H9 (cell line): Measurements from ENCODE around the gene CDC45. TPM values are rescaled to one million over a fixed set of nuclear protein-coding genes. Genes with fewer than 3 reads are reported as not detected.
A peak's percentile ranks its signal among the peaks of the same experiment; 100 is the strongest.

Experiments
- DNase-seq: peaks from one replicate; pipeline ENCODE4 v3.0.0-alpha.2; 2017
- H2AFZ ChIP-seq: one replicate; pipeline ENCODE4 v1.6.1; 2013; ENCODE audit warnings: mild to moderate bottlenecking, low read length, control low read depth, moderate library complexity
- H2AK5ac ChIP-seq: 2 replicates; pipeline ENCODE4 v1.6.1; 2013; ENCODE audit warnings: low read length, control low read depth, mixed read lengths; ENCODE audit not compliant: insufficient read length
- H2BK120ac ChIP-seq: one replicate; pipeline ENCODE4 v1.6.1; 2013; ENCODE audit warnings: low read depth, mild to moderate bottlenecking, low read length, control low read depth, inconsistent platforms; ENCODE audit not compliant: poor library complexity, severe bottlenecking
- H2BK12ac ChIP-seq: 2 replicates; pipeline ENCODE4 v1.6.1; 2013; ENCODE audit warnings: low read length, control low read depth, mixed read lengths, low read depth; ENCODE audit not compliant: insufficient read length
- H2BK15ac ChIP-seq: 2 replicates; pipeline ENCODE4 v1.6.1; 2013; ENCODE audit warnings: low read depth, low read length, control low read depth
- H2BK20ac ChIP-seq: one replicate; pipeline ENCODE4 v1.6.1; 2013; ENCODE audit warnings: low read depth, mild to moderate bottlenecking, low read length, control low read depth, inconsistent platforms; ENCODE audit not compliant: poor library complexity, severe bottlenecking
- H2BK5ac ChIP-seq: 2 replicates; pipeline ENCODE4 v1.6.1; 2013; ENCODE audit warnings: low read length, control low read depth, mixed read lengths; ENCODE audit not compliant: insufficient read length
- H3K14ac ChIP-seq: 2 replicates; pipeline ENCODE4 v1.6.1; 2013; ENCODE audit warnings: low read length, control low read depth; ENCODE audit not compliant: insufficient read depth
- H3K18ac ChIP-seq: 2 replicates; pipeline ENCODE4 v1.6.1; 2013; ENCODE audit warnings: low read depth, mild to moderate bottlenecking, mixed read lengths, low read length, control low read depth; ENCODE audit not compliant: insufficient read length
- H3K23ac ChIP-seq: 2 replicates; pipeline ENCODE4 v1.6.1; 2013; ENCODE audit warnings: low read length, control low read depth, mixed read lengths, low read depth; ENCODE audit not compliant: insufficient read length
- H3K23me2 ChIP-seq: 2 replicates; pipeline ENCODE4 v1.6.1; 2013; ENCODE audit warnings: low read depth, mild to moderate bottlenecking, mixed read lengths, low read length, control low read depth; ENCODE audit not compliant: insufficient read length, poor library complexity, severe bottlenecking
- H3K27ac ChIP-seq: 2 replicates; pipeline ENCODE4 v1.5.1; 2013; ENCODE audit warnings: low read length, control low read depth, mixed read lengths, low read depth; ENCODE audit not compliant: insufficient read length
- H3K27me3 ChIP-seq: 2 replicates; pipeline ENCODE4 v1.6.1; 2013; ENCODE audit warnings: low read length, control low read depth, inconsistent platforms; ENCODE audit not compliant: insufficient read depth
- H3K4ac ChIP-seq: 2 replicates; pipeline ENCODE4 v1.6.1; 2013; ENCODE audit warnings: low read depth, mild to moderate bottlenecking, control low read depth, inconsistent platforms, low read length, moderate library complexity
- H3K4me1 ChIP-seq: 2 replicates; pipeline ENCODE4 v1.6.1; 2013; ENCODE audit warnings: low read length, control low read depth, inconsistent platforms; ENCODE audit not compliant: insufficient read depth
- H3K4me2 ChIP-seq: 2 replicates; pipeline ENCODE4 v1.6.1; 2013; ENCODE audit warnings: low read length, control low read depth, mixed read lengths; ENCODE audit not compliant: insufficient read length, insufficient read depth
- H3K56ac ChIP-seq: 2 replicates; pipeline ENCODE4 v1.6.1; 2013; ENCODE audit warnings: low read depth, mild to moderate bottlenecking, mixed read lengths, low read length, control low read depth; ENCODE audit not compliant: insufficient read length
- H3K79me1 ChIP-seq: 2 replicates; pipeline ENCODE4 v1.6.1; 2013; ENCODE audit warnings: low read depth, mild to moderate bottlenecking, moderate library complexity, low read length, control low read depth, inconsistent platforms; ENCODE audit not compliant: insufficient read depth, poor library complexity, severe bottlenecking
- H3K79me2 ChIP-seq: 2 replicates; pipeline ENCODE4 v1.6.1; 2013; ENCODE audit warnings: low read length, control low read depth, inconsistent platforms; ENCODE audit not compliant: insufficient read depth
- H3K9ac ChIP-seq: 2 replicates; pipeline ENCODE4 v1.6.1; 2013; ENCODE audit warnings: low read length, control low read depth, mixed read lengths; ENCODE audit not compliant: insufficient read length; ENCODE audit errors: extremely low read depth
- H3K9me3 ChIP-seq: one replicate; pipeline ENCODE4 v1.6.1; 2013; ENCODE audit warnings: low read depth, low read length, inconsistent platforms; ENCODE audit not compliant: control insufficient read depth
- H3T11ph ChIP-seq: one replicate; pipeline ENCODE4 v1.6.1; 2013; ENCODE audit warnings: mild to moderate bottlenecking, low read length, control low read depth, inconsistent platforms
- H4K20me1 ChIP-seq: one replicate; pipeline ENCODE4 v1.6.1; 2013; ENCODE audit not compliant: control insufficient read depth, insufficient read length, insufficient read depth
- H4K5ac ChIP-seq: 2 replicates; pipeline ENCODE4 v1.6.1; 2013; ENCODE audit warnings: low read depth, mild to moderate bottlenecking, mixed read lengths, low read length, control low read depth; ENCODE audit not compliant: insufficient read length
- H4K8ac ChIP-seq: replicated peaks from 2 replicates; pipeline ENCODE4 v1.6.1; 2013; ENCODE audit warnings: low read length, control low read depth, mixed read lengths, low read depth; ENCODE audit not compliant: insufficient read length
- H4K91ac ChIP-seq: 2 replicates; pipeline ENCODE4 v1.6.1; 2013; ENCODE audit warnings: low read depth, mild to moderate bottlenecking, moderate library complexity, mixed read lengths, low read length, control low read depth; ENCODE audit not compliant: insufficient read length
- H3K27ac Mint-ChIP-seq, 3 experiments: 2 replicates in 2 of 3; 3 replicates in 1 of 3; pipeline ENCODE4 v1.8.0; 2020 to 2021; ENCODE audit warnings: mixed read lengths in 3 of 3, mild to moderate bottlenecking in 1 of 3, moderate library complexity in 1 of 3
- H3K27me3 Mint-ChIP-seq: 2 replicates; pipeline ENCODE4 v1.8.0; 2021; ENCODE audit warnings: low read depth, mild to moderate bottlenecking, moderate library complexity, mixed read lengths
- H3K36me3 Mint-ChIP-seq, 3 experiments: 2 replicates in 2 of 3; 3 replicates in 1 of 3; pipeline ENCODE4 v1.8.0; 2020 to 2021; ENCODE audit warnings: low read depth in 3 of 3, mixed read lengths in 3 of 3; ENCODE audit not compliant: insufficient read depth in 1 of 3
- H3K4me1 Mint-ChIP-seq, 2 experiments: 2 replicates each; pipeline ENCODE4 v1.8.0; 2020; ENCODE audit warnings: mixed read lengths in 2 of 2
- H3K4me3 Mint-ChIP-seq, 2 experiments: 2 replicates in 1 of 2; 3 replicates in 1 of 2; pipeline ENCODE4 v1.8.0; 2020 to 2021; ENCODE audit warnings: mild to moderate bottlenecking in 2 of 2, mixed read lengths in 2 of 2, moderate library complexity in 1 of 2
- H3K9me3 Mint-ChIP-seq, 2 experiments: 2 replicates in 1 of 2; 3 replicates in 1 of 2; pipeline ENCODE4 v1.8.0; 2020; ENCODE audit warnings: mild to moderate bottlenecking in 2 of 2, mixed read lengths in 2 of 2, moderate library complexity in 1 of 2
- CTCF ChIP-seq: fragments of 200-600 bp; sonication (generic); conservative IDR thresholded peaks from 3 replicates; pipeline ENCODE4 v1.8.0; 2021; ENCODE audit warnings: antibody characterized with exemption, mild to moderate bottlenecking
- WGBS: extraction: QIAGEN DNeasy Blood & Tissue Kit; methylation state at CpG from one replicate; pipeline ENCODE4 v1.1.7; 2013; ENCODE audit warnings: missing lambda C conversion rate, low lambda C conversion rate, mixed read lengths; ENCODE audit not compliant: insufficient read length; ENCODE audit errors: extremely low coverage; 5-methylcytosine and 5-hydroxymethylcytosine counted together
- total RNA-seq: library from RNA; stranded (reverse); gene quantifications from 2 replicates; pipeline ENCODE4 v1.2.1, GENCODE V29; 2021

Gene CDC45
- total RNA-seq, 1 experiment from 2014 or later: 35.7 TPM

DNA sequence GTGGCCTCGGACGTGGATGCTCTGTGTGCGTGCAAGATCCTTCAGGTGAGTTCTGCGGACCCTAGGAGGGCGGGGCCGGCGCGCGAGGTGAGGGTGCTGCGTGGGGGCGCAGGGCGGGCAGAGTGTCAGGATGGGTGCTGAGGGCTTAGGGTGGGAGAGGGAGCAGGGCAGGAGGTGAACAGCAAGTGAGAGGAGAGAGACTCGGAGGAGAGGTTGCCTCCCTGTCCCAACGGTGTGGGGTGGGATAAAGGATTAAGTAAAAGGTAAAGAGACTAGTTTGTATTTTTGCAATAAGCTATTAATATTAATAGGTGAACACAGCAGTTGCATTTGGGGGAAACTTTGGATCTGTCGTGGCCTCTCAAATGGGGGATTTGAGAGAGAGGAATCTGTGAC, 451 bp downstream of the CDC45 start:
- no peak overlapping the region for H2BK20ac ChIP-seq
- H2BK120ac ChIP-seq: no peak overlapping the region
- H2AK5ac ChIP-seq: no peak overlapping the region
- no peak for DNase-seq
- peaks cover 20% of the 10 kb centered on the region; the same call in 1 of the 2 replicates for H3K79me2 ChIP-seq
- H4K91ac ChIP-seq: peak overlapping the region; percentile 48
- peak overlapping the region; percentile 94 for H3K9ac ChIP-seq
- no peak overlapping the region for H3T11ph ChIP-seq
- WGBS: no CpG with 5 or more reads among the region's 15 CpGs
- H3K4me1 Mint-ChIP-seq: peaks cover 20% of the 10 kb centered on the region in 2 experiments
- peak overlapping the region; percentile 93 for H3K14ac ChIP-seq
- peaks cover 13% of the 10 kb centered on the region for H3K23me2 ChIP-seq
- TF ChIP-seq CTCF: no peak
- H3K27ac ChIP-seq: no peak overlapping the region
- H3K36me3 Mint-ChIP-seq: peaks cover 21 to 41% (median 30%) of the 10 kb centered on the region in 3 experiments
- peak overlapping the region; percentile 75 for H3K4me2 ChIP-seq
- H3K18ac ChIP-seq: peak overlapping the region; percentile 79
- H3K27me3 Mint-ChIP-seq: no peaks in the 10 kb centered on the region; the same call in 1 of the 2 replicates
- no peak overlapping the region; the same call in 1 of the 2 replicates for H3K4ac ChIP-seq
- no peaks in the 10 kb centered on the region for H3K9me3 ChIP-seq
- H3K4me1 ChIP-seq: peaks cover 3% of the 10 kb centered on the region
- no peak overlapping the region for H2BK5ac ChIP-seq
- H3K27ac Mint-ChIP-seq: peak overlapping the region; percentile 7 to 100 (median 100); a peak in 5 of 7 replicates
- H3K23ac ChIP-seq: no peak overlapping the region
- H4K8ac ChIP-seq: no peak overlapping the region
- no peaks in the 10 kb centered on the region for H3K27me3 ChIP-seq
- H4K20me1 ChIP-seq: no peaks in the 10 kb centered on the region
- H2BK12ac ChIP-seq: no peak overlapping the region
- peak overlapping the region; percentile 47 for H4K5ac ChIP-seq
- no peaks in the 10 kb centered on the region for H3K9me3 Mint-ChIP-seq
- H2AFZ ChIP-seq: no peak overlapping the region
- peak overlapping the region; percentile 98 for H3K4me3 Mint-ChIP-seq
- H3K56ac ChIP-seq: no peak overlapping the region
- no peaks in the 10 kb centered on the region for H3K79me1 ChIP-seq
- H2BK15ac ChIP-seq: no peak overlapping the region
